Neuronal stem cell (in vitro differentiated cells): Measurements from ENCODE around the gene AGBL4.

Source experiments
- DNase-seq: peaks from one replicate; pipeline ENCODE4 v3.0.0-alpha.2; 2013; ENCODE audit warnings: low spot score
- H2AFZ ChIP-seq: one replicate; pipeline ENCODE4 v1.6.1; 2013; ENCODE audit warnings: mild to moderate bottlenecking, low read length, inconsistent platforms
- H2AK5ac ChIP-seq: 2 replicates; pipeline ENCODE4 v1.6.1; 2013; ENCODE audit warnings: low read depth, mild to moderate bottlenecking, inconsistent platforms, low read length, moderate library complexity, mixed read lengths
- H2BK120ac ChIP-seq: 2 replicates; pipeline ENCODE4 v1.6.1; 2013; ENCODE audit warnings: low read depth, mild to moderate bottlenecking, inconsistent platforms, low read length, moderate library complexity, mixed read lengths
- H2BK12ac ChIP-seq: one replicate; pipeline ENCODE4 v1.6.1; 2013; ENCODE audit warnings: low read length, inconsistent platforms
- H2BK15ac ChIP-seq: 2 replicates; pipeline ENCODE4 v1.6.1; 2013; ENCODE audit warnings: mild to moderate bottlenecking, low read length, inconsistent platforms, mixed read lengths
- H2BK5ac ChIP-seq: one replicate; pipeline ENCODE4 v1.6.1; 2013; ENCODE audit warnings: inconsistent platforms, mild to moderate bottlenecking, low read length, moderate library complexity
- H3K14ac ChIP-seq: one replicate; pipeline ENCODE4 v1.6.1; 2013; ENCODE audit warnings: low read length, inconsistent platforms
- H3K18ac ChIP-seq: 2 replicates; pipeline ENCODE4 v1.6.1; 2013; ENCODE audit warnings: low read length, inconsistent platforms
- H3K23ac ChIP-seq: 2 replicates; pipeline ENCODE4 v1.6.1; 2013; ENCODE audit warnings: low read depth, mild to moderate bottlenecking, mixed read lengths, low read length, inconsistent platforms; ENCODE audit not compliant: poor library complexity
- H3K27ac ChIP-seq: replicated peaks from 3 replicates; pipeline ENCODE4 v1.5.1; 2013; ENCODE audit warnings: low read length, inconsistent platforms
- H3K27me3 ChIP-seq, 3 experiments: 2 replicates each; pipeline ENCODE4 v1.6.1; 2013; ENCODE audit warnings: low read length in 3 of 3, mild to moderate bottlenecking in 2 of 3, inconsistent platforms in 1 of 3, low read depth in 1 of 3, mixed read lengths in 1 of 3, moderate library complexity in 1 of 3; ENCODE audit not compliant: control insufficient read depth in 3 of 3, insufficient read depth in 3 of 3
- H3K36me3 ChIP-seq, 2 donors: replicated peaks in 1 of 2; 2 replicates each; pipeline ENCODE4 v1.6.1; 2013; ENCODE audit warnings: low read length in 2 of 2; ENCODE audit not compliant: control insufficient read depth in 2 of 2, insufficient read depth in 2 of 2
- H3K4ac ChIP-seq: 2 replicates; pipeline ENCODE4 v1.6.1; 2013; ENCODE audit warnings: inconsistent platforms, mild to moderate bottlenecking, low read length, moderate library complexity
- H3K4me1 ChIP-seq, 2 donors: 1 replicate in 1 of 2; 2 replicates in 1 of 2; pipeline ENCODE4 v1.6.1; 2013; ENCODE audit warnings: low read length in 2 of 2, low read depth in 1 of 2; ENCODE audit not compliant: control insufficient read depth in 2 of 2, insufficient read depth in 1 of 2
- H3K4me2 ChIP-seq: one replicate; pipeline ENCODE4 v1.6.1; 2013; ENCODE audit warnings: mild to moderate bottlenecking, low read length, inconsistent platforms; ENCODE audit not compliant: insufficient read depth, poor library complexity, severe bottlenecking
- H3K4me3 ChIP-seq, 2 donors: 2 replicates each; pipeline ENCODE4 v1.5.1; 2013; ENCODE audit warnings: low read length in 2 of 2, mild to moderate bottlenecking in 2 of 2, inconsistent platforms in 1 of 2, moderate library complexity in 1 of 2
- H3K79me1 ChIP-seq: one replicate; pipeline ENCODE4 v1.6.1; 2013; ENCODE audit warnings: low read depth, mild to moderate bottlenecking, inconsistent platforms, low read length, moderate library complexity
- H3K9ac ChIP-seq: one replicate; pipeline ENCODE4 v1.6.1; 2013; ENCODE audit warnings: mild to moderate bottlenecking, low read depth, low read length, inconsistent platforms; ENCODE audit not compliant: poor library complexity
- H3K9me3 ChIP-seq, 2 donors: replicated peaks in 1 of 2; 2 replicates each; pipeline versions ENCODE3 to v1.6.1; 2013; ENCODE audit warnings: low read length in 2 of 2, mild to moderate bottlenecking in 2 of 2, inconsistent platforms in 1 of 2, low read depth in 1 of 2, mixed read lengths in 1 of 2, moderate library complexity in 1 of 2; ENCODE audit not compliant: control insufficient read depth in 2 of 2, insufficient read depth in 1 of 2
- H4K8ac ChIP-seq: one replicate; pipeline ENCODE4 v1.6.1; 2013; ENCODE audit warnings: low read depth, mild to moderate bottlenecking, inconsistent platforms, low read length, moderate library complexity
- H4K91ac ChIP-seq: one replicate; pipeline ENCODE4 v1.6.1; 2013; ENCODE audit warnings: low read length, low read depth, mild to moderate bottlenecking, inconsistent platforms; ENCODE audit not compliant: poor library complexity
- WGBS, 2 donors: extraction: QIAGEN DNeasy Blood & Tissue Kit; methylation state at CpG; one replicate each; pipeline ENCODE4 v1.1.7; 2013; ENCODE audit warnings: missing lambda C conversion rate in 2 of 2, mixed read lengths in 1 of 2; ENCODE audit not compliant: insufficient read length in 2 of 2, insufficient replicate concordance in 1 of 2; ENCODE audit errors: extremely low coverage in 2 of 2; 5-methylcytosine and 5-hydroxymethylcytosine counted together

The AGBL4 gene

DNA sequence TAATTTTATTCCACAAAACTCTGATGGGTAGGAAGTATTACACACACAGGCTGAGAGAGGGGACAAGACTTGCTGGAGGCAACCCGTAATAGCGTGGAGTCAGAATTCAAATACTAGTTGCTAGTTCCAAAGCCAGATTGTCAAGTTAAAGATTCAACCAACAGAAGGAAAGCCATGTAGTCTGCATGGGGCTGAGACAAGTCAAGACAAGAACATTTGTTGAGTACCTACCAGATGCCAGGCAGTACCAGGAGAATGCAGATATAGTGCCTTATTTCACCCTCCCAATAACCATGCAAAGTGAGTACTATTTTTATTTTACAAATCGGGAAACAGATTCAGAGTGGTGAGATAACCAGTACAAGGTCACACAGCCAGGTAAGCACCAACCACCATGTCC, 1441.3 kb downstream of the AGBL4 start:
- Histone ChIP-seq H2BK120ac (no peak overlapping the region), H2BK12ac (no peak overlapping the region), H2BK5ac (no peak overlapping the region), H3K79me1 (no peaks in the 10 kb centered on the region), H3K9ac (no peak overlapping the region), H4K91ac (no peak overlapping the region), H2AFZ (no peak overlapping the region), H4K8ac (no peak overlapping the region), H2BK15ac (no peak overlapping the region), H3K4me2 (no peak overlapping the region), H3K18ac (no peak overlapping the region), H2AK5ac (no peak overlapping the region), H3K27me3 (no peaks in the 10 kb centered on the region), H3K4ac (no peak overlapping the region), H3K4me3 (no peak overlapping the region), H3K36me3 (no peaks in the 10 kb centered on the region), H3K9me3 (no peaks in the 10 kb centered on the region), H3K4me1 (no peaks in the 10 kb centered on the region), H3K14ac (no peak overlapping the region), H3K27ac (no peak overlapping the region), H3K23ac (no peak overlapping the region)
- no CpG with 5 or more reads among the region's 3 CpGs for WGBS, 2 donors
- no peak for DNase-seq

DNA sequence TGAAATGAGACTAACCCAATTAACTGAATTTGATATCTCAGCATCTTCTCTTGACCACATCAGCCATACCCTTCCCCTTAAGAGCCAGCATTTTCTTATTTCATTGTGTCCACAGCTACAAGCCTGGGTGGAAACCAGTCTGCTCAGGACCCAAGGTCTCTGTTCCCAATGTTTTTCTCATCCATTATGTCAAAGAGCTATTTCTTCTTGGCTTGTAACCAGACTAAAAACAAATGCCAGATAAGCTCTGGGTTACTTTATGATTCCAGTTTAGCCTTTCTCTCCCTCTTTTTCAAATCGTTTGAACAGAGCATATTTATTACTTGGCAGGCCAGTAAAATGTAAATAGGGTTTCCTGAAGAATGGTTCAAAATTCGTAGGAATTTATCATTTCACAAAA, 1442.5 kb downstream of the AGBL4 start:
- no CpG with 5 or more reads among the region's 2 CpGs for WGBS, 2 donors
- Histone ChIP-seq H3K18ac (no peak overlapping the region), H3K4me3 (no peak overlapping the region), H4K8ac (no peak overlapping the region), H2AFZ (no peak overlapping the region), H2AK5ac (no peak overlapping the region), H3K27ac (no peak overlapping the region), H3K9ac (no peak overlapping the region), H3K23ac (no peak overlapping the region), H3K79me1 (no peaks in the 10 kb centered on the region), H3K27me3 (no peaks in the 10 kb centered on the region), H3K14ac (no peak overlapping the region), H2BK12ac (no peak overlapping the region), H3K4me1 (no peaks in the 10 kb centered on the region), H3K4me2 (no peak overlapping the region), H4K91ac (no peak overlapping the region), H3K4ac (no peak overlapping the region), H3K36me3 (no peaks in the 10 kb centered on the region), H2BK120ac (no peak overlapping the region), H3K9me3 (no peaks in the 10 kb centered on the region), H2BK5ac (no peak overlapping the region), H2BK15ac (no peak overlapping the region)
- no peak for DNase-seq

DNA sequence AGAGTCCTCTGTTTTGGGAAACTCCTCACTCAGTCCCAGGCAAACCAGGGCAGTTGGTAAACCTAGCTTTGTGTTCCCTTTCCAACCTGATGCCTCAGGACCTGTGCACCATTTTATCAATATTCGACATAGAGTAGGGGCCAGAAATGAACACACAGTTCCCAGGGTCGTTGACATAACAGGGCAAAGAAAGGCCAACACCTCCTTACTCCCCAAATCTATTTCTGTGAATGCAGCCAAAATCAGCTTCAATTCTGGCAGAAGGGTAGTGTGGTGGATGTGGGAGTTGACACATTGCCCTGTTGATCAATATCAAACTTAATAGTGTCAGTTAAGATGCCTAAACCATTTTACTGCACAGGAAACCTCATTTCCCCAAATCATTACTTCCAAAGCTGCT, 1447.2 kb downstream of the AGBL4 start:
- Histone ChIP-seq H3K36me3 (no peaks in the 10 kb centered on the region), H3K79me1 (no peaks in the 10 kb centered on the region), H3K27me3 (no peaks in the 10 kb centered on the region), H2AFZ (no peak overlapping the region), H4K91ac (no peak overlapping the region), H3K23ac (no peak overlapping the region), H3K14ac (no peak overlapping the region), H3K4me3 (no peak overlapping the region), H4K8ac (no peak overlapping the region), H3K4me2 (no peak overlapping the region), H3K27ac (no peak overlapping the region), H2AK5ac (no peak overlapping the region), H2BK12ac (no peak overlapping the region), H2BK5ac (no peak overlapping the region), H3K9ac (no peak overlapping the region), H2BK15ac (no peak overlapping the region), H2BK120ac (no peak overlapping the region), H3K18ac (no peak overlapping the region), H3K4me1 (no peaks in the 10 kb centered on the region), H3K9me3 (no peaks in the 10 kb centered on the region), H3K4ac (no peak overlapping the region)
- no peak for DNase-seq
- WGBS, 2 donors = no CpG with 5 or more reads among the region's 2 CpGs

DNA sequence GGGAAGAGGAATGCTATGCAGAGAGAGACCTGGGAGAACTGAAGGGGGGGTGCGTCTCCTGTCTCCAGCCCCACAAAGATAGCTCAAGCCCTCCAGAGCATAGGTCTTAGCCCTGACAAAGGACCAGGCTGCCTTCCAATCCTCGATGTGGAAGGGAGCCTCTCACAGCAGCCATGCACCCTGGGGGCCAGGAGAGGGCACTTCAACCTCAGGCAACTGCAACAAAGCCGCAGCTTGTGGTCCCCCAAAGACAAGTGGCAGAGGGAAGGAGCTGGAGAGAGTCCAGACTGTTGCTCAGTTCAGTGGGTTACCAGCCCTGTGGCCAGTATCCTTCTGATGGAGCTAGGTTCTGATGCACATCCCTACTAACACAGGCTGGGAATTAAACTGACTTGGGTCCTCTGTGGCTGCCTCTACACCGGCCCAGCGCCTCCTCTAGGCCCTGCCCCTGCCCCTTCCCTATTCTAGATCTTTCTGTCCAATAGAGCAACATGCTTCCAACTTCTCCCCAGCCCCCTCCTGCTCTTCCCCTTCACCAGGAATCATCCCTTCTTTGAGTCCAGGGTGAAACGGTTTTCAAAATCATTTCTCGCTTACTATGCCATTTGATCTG, 1451.0 kb downstream of the AGBL4 start:
- Histone ChIP-seq H3K18ac (no peak overlapping the region), H3K4me1 (no peaks in the 10 kb centered on the region)

More for the DNA sequence above, 1451.0 kb downstream of the AGBL4 start:
- Histone ChIP-seq H3K4me2 (no peak overlapping the region), H2AFZ (no peak overlapping the region), H3K27me3 (no peaks in the 10 kb centered on the region), H3K4me3 (no peak overlapping the region), H3K79me1 (no peaks in the 10 kb centered on the region), H2BK120ac (no peak overlapping the region), H4K8ac (no peak overlapping the region), H3K14ac (no peak overlapping the region), H2AK5ac (no peak overlapping the region), H4K91ac (no peak overlapping the region), H3K36me3 (no peaks in the 10 kb centered on the region), H3K9ac (no peak overlapping the region), H3K9me3 (no peaks in the 10 kb centered on the region), H2BK5ac (no peak overlapping the region), H3K4ac (no peak overlapping the region), H3K23ac (no peak overlapping the region), H3K27ac (no peak overlapping the region), H2BK12ac (no peak overlapping the region), H2BK15ac (no peak overlapping the region)
- peak; percentile 75 for DNase-seq
- no CpG with 5 or more reads among the region's 7 CpGs for WGBS, 2 donors
